Endodermal cell (in vitro differentiated cells): ENCODE data around the gene PIP5KL1. TPM values are rescaled to one million over a fixed set of nuclear protein-coding genes. Genes with fewer than 3 reads are reported as not detected.

Source experiments
- DNase-seq: peaks from one replicate; pipeline ENCODE4 v3.0.0-alpha.2; 2017
- H3K27ac ChIP-seq: 2 replicates; pipeline ENCODE4 v1.5.1; 2013; ENCODE audit warnings: mild to moderate bottlenecking, low read depth, low read length, moderate library complexity
- H3K27me3 ChIP-seq: 2 replicates; pipeline ENCODE4 v1.6.1; 2013; ENCODE audit warnings: mild to moderate bottlenecking, low read length, moderate library complexity; ENCODE audit not compliant: insufficient read depth, control insufficient read depth, poor library complexity, severe bottlenecking
- H3K36me3 ChIP-seq: 2 replicates; pipeline ENCODE4 v1.7.0; 2013; ENCODE audit warnings: mild to moderate bottlenecking, low read length, moderate library complexity; ENCODE audit not compliant: control insufficient read depth, insufficient read depth
- H3K4me1 ChIP-seq: one replicate; pipeline ENCODE4 v1.7.0; 2013; ENCODE audit warnings: low read length; ENCODE audit not compliant: control insufficient read depth, insufficient read depth
- H3K4me3 ChIP-seq: 2 replicates; pipeline ENCODE4 v1.5.1; 2013; ENCODE audit warnings: mild to moderate bottlenecking, low read length, moderate library complexity
- H3K9ac ChIP-seq: 2 replicates; pipeline ENCODE4 v1.6.1; 2013; ENCODE audit warnings: mild to moderate bottlenecking, low read length, moderate library complexity; ENCODE audit not compliant: poor library complexity, severe bottlenecking; ENCODE audit errors: extremely low read depth
- H3K9me3 ChIP-seq: 2 replicates; pipeline ENCODE4 v1.6.1; 2013; ENCODE audit warnings: mild to moderate bottlenecking, low read length, moderate library complexity; ENCODE audit not compliant: control insufficient read depth
- H3K27ac Mint-ChIP-seq: 2 replicates; pipeline ENCODE4 v1.8.0; 2020; ENCODE audit warnings: mixed read lengths
- H3K27me3 Mint-ChIP-seq: 2 replicates; pipeline ENCODE4 v1.8.0; 2021; ENCODE audit warnings: mild to moderate bottlenecking, mixed read lengths; ENCODE audit not compliant: insufficient read depth
- H3K36me3 Mint-ChIP-seq: 2 replicates; pipeline ENCODE4 v1.8.0; 2020; ENCODE audit warnings: low read depth, mixed read lengths
- H3K4me1 Mint-ChIP-seq: 2 replicates; pipeline ENCODE4 v1.8.0; 2020; ENCODE audit warnings: mixed read lengths
- H3K4me3 Mint-ChIP-seq: 2 replicates; pipeline ENCODE4 v1.8.0; 2020; ENCODE audit warnings: mild to moderate bottlenecking, moderate library complexity, mixed read lengths
- H3K9me3 Mint-ChIP-seq: 2 replicates; pipeline ENCODE4 v1.8.0; 2020; ENCODE audit warnings: mild to moderate bottlenecking, mixed read lengths
- CTCF ChIP-seq: fragments of 200-600 bp; sonication (generic); conservative IDR thresholded peaks from 2 replicates; pipeline ENCODE4 v1.5.0; 2021; ENCODE audit warnings: antibody characterized with exemption, mild to moderate bottlenecking
- WGBS, 2 experiments: methylation state at CpG; one replicate each; pipeline versions ENCODE4 v1.1.5 to v1.1.7; 2013; ENCODE audit warnings: missing lambda C conversion rate in 2 of 2, mixed read lengths in 1 of 2; ENCODE audit not compliant: insufficient coverage in 1 of 2, insufficient read length in 1 of 2; 5-methylcytosine and 5-hydroxymethylcytosine counted together
- total RNA-seq, 2 donors: library from RNA; stranded (reverse); fragmentation: NEBNext Ultra II Directional in 1 of 2; extraction: Animal tissue kit (Norgen Biotek cat#: 25700) in 1 of 2; gene quantifications; 2 replicates in 1 of 2; 3 replicates in 1 of 2; pipeline ENCODE4 v1.2.1, GENCODE V29; 2021

PIP5KL1 gene
- total RNA-seq, 2 donors from 2014 or later = 6.6 to 9.3 TPM

GRCh38 chr9:127924736-127925444 is 5.7 kb downstream of the PIP5KL1 start:
- DNase-seq = no peak
- Mint-ChIP-seq H3K9me3 (no peaks in the 10 kb centered on the region), H3K4me3 (no peak overlapping the region), H3K27ac (no peak overlapping the region), H3K4me1 (peaks cover under 1% of the 10 kb centered on the region), H3K27me3 (peaks cover 60% of the 10 kb centered on the region), H3K36me3 (no peaks in the 10 kb centered on the region)
- Histone ChIP-seq H3K27ac (no peak overlapping the region), H3K4me3 (no peak overlapping the region), H3K9ac (no peak overlapping the region), H3K27me3 (peaks cover 54% of the 10 kb centered on the region), H3K9me3 (no peaks in the 10 kb centered on the region), H3K4me1 (no peaks in the 10 kb centered on the region), H3K36me3 (no peaks in the 10 kb centered on the region)
- WGBS, 2 experiments = 89 to 91% methylated on average over 16 to 22 of the region's 22 CpGs
- no peak for TF ChIP-seq CTCF

GRCh38 chr9:127923771-127924170 is 6.8 kb downstream of the PIP5KL1 start:
- H3K9me3 Mint-ChIP-seq = no peaks in the 10 kb centered on the region
- no peak overlapping the region for H3K27ac Mint-ChIP-seq
- H3K27me3 Mint-ChIP-seq = peaks cover 49% of the 10 kb centered on the region

GRCh38 chr9:127923046-127923445 is 7.5 kb downstream of the PIP5KL1 start:
- TF ChIP-seq CTCF = no peak
- H3K27me3 ChIP-seq = peaks cover 36% of the 10 kb centered on the region
- Mint-ChIP-seq H3K4me3 (no peak overlapping the region), H3K9me3 (no peaks in the 10 kb centered on the region), H3K36me3 (no peaks in the 10 kb centered on the region), H3K27ac (no peak overlapping the region), H3K4me1 (no peaks in the 10 kb centered on the region), H3K27me3 (peaks cover 42% of the 10 kb centered on the region)
- no peaks in the 10 kb centered on the region for H3K9me3 ChIP-seq
- no peak overlapping the region for H3K27ac ChIP-seq
- H3K36me3 ChIP-seq = no peaks in the 10 kb centered on the region
- no peak overlapping the region for H3K4me3 ChIP-seq
- H3K9ac ChIP-seq = no peak overlapping the region
- H3K4me1 ChIP-seq = no peaks in the 10 kb centered on the region
- 53 to 62% methylated on average over 3 to 5 of the region's 6 CpGs for WGBS, 2 experiments
- DNase-seq = peak; percentile 83

More at GRCh38 chr9:127923771-127924170, 6.8 kb downstream of the PIP5KL1 start:
- TF ChIP-seq CTCF = no peak
- WGBS, 2 experiments = 90 to 91% methylated on average over 8 of the region's 8 CpGs
- H3K4me1 ChIP-seq = no peaks in the 10 kb centered on the region
- Mint-ChIP-seq H3K4me1 (no peaks in the 10 kb centered on the region), H3K4me3 (no peak overlapping the region), H3K36me3 (no peaks in the 10 kb centered on the region)
- no peak overlapping the region for H3K27ac ChIP-seq
- no peaks in the 10 kb centered on the region for H3K36me3 ChIP-seq
- no peak overlapping the region for H3K4me3 ChIP-seq
- H3K9me3 ChIP-seq = no peaks in the 10 kb centered on the region
- no peak overlapping the region for H3K9ac ChIP-seq
- H3K27me3 ChIP-seq = peaks cover 43% of the 10 kb centered on the region
- no peak for DNase-seq
